ENCODE results near the gene HSPB2. TPM values are rescaled to one million over a fixed set of nuclear protein-coding genes. Genes with fewer than 3 reads are reported as not detected.

Gene HSPB2
- total RNA-seq, 1 donor from 2014 or later = not detected

DNA sequence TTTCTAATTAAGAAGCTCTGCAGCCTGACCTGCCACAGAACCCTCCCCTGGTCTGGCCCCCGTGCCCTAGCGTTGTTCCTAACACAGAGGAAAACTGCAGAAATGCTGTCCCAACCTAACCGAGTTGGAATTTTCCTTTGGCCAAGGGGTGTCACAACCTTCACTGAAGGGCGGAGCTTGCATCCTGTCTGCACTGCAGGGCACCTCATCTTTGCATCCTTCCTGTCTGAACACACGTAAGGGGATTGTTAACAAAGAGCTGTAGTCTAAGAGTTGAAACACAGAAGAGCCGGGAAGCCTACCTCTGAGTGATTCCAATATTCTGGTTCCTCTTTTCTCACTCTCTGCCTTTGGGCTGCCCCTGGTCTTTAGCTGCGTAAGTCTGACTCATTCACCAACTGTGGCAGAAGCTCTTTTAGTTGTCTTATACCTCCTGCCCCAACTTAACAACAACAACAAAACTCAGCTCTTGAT is 26.2 kb downstream of the HSPB2 start:
- peak overlapping the region; percentile 86 for H3K4me3 Mint-ChIP-seq (ENCODE audit: low read depth)
- H3K9me3 Mint-ChIP-seq (ENCODE audit: low read depth) = no peaks in the 10 kb centered on the region
- DNase-seq (ENCODE audit: low spot score, unreplicated experiment) = no peak
- H3K27ac Mint-ChIP-seq = peak overlapping the region; percentile 8
- TF ChIP-seq, protein P1, sequence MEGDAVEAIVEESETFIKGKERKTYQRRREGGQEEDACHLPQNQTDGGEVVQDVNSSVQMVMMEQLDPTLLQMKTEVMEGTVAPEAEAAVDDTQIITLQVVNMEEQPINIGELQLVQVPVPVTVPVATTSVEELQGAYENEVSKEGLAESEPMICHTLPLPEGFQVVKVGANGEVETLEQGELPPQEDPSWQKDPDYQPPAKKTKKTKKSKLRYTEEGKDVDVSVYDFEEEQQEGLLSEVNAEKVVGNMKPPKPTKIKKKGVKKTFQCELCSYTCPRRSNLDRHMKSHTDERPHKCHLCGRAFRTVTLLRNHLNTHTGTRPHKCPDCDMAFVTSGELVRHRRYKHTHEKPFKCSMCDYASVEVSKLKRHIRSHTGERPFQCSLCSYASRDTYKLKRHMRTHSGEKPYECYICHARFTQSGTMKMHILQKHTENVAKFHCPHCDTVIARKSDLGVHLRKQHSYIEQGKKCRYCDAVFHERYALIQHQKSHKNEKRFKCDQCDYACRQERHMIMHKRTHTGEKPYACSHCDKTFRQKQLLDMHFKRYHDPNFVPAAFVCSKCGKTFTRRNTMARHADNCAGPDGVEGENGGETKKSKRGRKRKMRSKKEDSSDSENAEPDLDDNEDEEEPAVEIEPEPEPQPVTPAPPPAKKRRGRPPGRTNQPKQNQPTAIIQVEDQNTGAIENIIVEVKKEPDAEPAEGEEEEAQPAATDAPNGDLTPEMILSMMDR (IDR thresholded peaks at IDR 0.05; ENCODE audit: unreplicated experiment) = no peak
- peaks cover 1% of the 10 kb centered on the region for H3K36me3 Mint-ChIP-seq (ENCODE audit: insufficient read depth)
- peaks cover 31% of the 10 kb centered on the region for H3K4me1 Mint-ChIP-seq (ENCODE audit: low read depth)
- no peaks in the 10 kb centered on the region for H3K27me3 Mint-ChIP-seq

DNA sequence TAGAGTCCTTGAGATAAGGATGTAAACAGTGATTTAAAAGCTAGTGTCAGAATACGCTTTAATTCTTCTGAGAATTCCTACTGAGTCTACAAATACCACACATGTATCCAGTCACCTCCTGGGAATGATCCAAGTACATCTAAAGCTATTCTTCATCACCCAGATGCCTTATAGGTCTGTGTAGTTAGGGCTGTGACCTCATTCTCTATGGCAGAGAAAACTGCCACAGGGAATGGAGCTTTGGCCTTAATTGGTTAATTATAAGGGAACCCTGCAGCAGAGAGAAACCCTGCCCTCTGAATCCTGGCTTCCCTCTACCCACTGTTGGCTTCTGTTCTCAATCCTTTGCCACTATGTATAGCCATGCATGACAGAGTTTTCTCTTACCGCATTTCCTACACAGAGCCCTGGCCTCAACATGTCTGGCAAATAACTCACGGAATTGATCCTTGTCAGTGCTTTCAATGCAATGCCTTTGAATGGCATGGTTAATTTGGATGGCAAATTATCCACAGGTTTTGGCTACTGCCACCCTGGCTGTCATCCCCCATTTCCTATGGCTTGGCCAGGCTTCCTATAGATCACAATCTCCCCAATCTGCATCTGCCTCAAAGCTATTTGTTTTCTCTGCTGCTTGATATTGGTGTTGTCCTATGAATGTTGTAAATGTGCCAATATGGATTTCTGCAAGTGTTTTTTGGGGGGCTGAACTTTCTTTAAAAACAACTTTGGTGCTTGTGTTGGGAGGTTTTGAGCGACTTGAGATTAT is 27.5 kb downstream of the HSPB2 start:
- Mint-ChIP-seq H3K36me3 (ENCODE audit: insufficient read depth) (peaks cover 1% of the 10 kb centered on the region), H3K4me1 (ENCODE audit: low read depth) (peaks cover 35% of the 10 kb centered on the region), H3K27me3 (no peaks in the 10 kb centered on the region), H3K27ac (no peak overlapping the region), H3K9me3 (ENCODE audit: low read depth) (no peaks in the 10 kb centered on the region), H3K4me3 (ENCODE audit: low read depth) (no peak overlapping the region)
- no peak for DNase-seq (ENCODE audit: low spot score, unreplicated experiment)
- TF ChIP-seq, protein P1 (IDR thresholded peaks at IDR 0.05; ENCODE audit: unreplicated experiment) = no peak

DNA sequence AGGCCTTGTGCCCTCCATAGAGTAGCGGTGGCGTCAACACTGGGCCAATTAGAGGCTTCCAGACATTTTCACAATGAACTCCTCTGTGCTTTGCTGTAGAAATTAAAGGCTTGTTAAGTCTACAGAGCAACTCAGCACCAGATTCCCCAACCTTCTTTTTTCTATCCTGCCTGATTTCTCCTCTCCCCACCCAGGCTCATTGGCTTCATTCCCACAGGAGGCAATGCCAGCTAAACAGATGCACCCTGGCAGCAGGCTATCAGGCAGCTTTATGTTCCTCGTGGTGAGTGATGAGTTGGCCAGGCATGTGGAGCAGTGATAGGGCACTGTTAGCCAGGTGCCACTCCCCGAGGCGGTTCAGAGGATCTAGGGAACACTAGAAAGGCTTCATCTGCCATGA is 29.4 kb downstream of the HSPB2 start:
- H3K27me3 Mint-ChIP-seq = no peaks in the 10 kb centered on the region
- TF ChIP-seq, protein P1 (IDR thresholded peaks at IDR 0.05; ENCODE audit: unreplicated experiment) = no peak
- peaks cover 1% of the 10 kb centered on the region for H3K36me3 Mint-ChIP-seq (ENCODE audit: insufficient read depth)
- DNase-seq (ENCODE audit: low spot score, unreplicated experiment) = no peak
- no peak overlapping the region for H3K4me3 Mint-ChIP-seq (ENCODE audit: low read depth)
- no peaks in the 10 kb centered on the region for H3K9me3 Mint-ChIP-seq (ENCODE audit: low read depth)
- H3K4me1 Mint-ChIP-seq (ENCODE audit: low read depth) = peaks cover 22% of the 10 kb centered on the region
- no peak overlapping the region for H3K27ac Mint-ChIP-seq

GRCh38 chr11:111942829-111943228 is 30.3 kb downstream of the HSPB2 start:
- peaks cover 21% of the 10 kb centered on the region for H3K4me1 Mint-ChIP-seq (ENCODE audit: low read depth)
- H3K4me3 Mint-ChIP-seq (ENCODE audit: low read depth) = no peak overlapping the region
- H3K36me3 Mint-ChIP-seq (ENCODE audit: insufficient read depth) = peaks cover 1% of the 10 kb centered on the region
- TF ChIP-seq, protein P1 (IDR thresholded peaks at IDR 0.05; ENCODE audit: unreplicated experiment) = no peak
- no peak for DNase-seq (ENCODE audit: low spot score, unreplicated experiment)
- no peak overlapping the region for H3K27ac Mint-ChIP-seq
- H3K27me3 Mint-ChIP-seq = no peaks in the 10 kb centered on the region
- no peaks in the 10 kb centered on the region for H3K9me3 Mint-ChIP-seq (ENCODE audit: low read depth)

- TF ChIP-seq, protein P1 (IDR thresholded peaks at IDR 0.05; ENCODE audit: unreplicated experiment) = no peak
- H3K36me3 Mint-ChIP-seq (ENCODE audit: insufficient read depth) = peaks cover 1% of the 10 kb centered on the region
- DNase-seq (ENCODE audit: low spot score, unreplicated experiment) = no peak
- H3K4me1 Mint-ChIP-seq (ENCODE audit: low read depth) = peaks cover 11% of the 10 kb centered on the region
- no peaks in the 10 kb centered on the region for H3K9me3 Mint-ChIP-seq (ENCODE audit: low read depth)
- peak overlapping the region; percentile 91 for H3K27ac Mint-ChIP-seq
- no peaks in the 10 kb centered on the region for H3K27me3 Mint-ChIP-seq
- H3K4me3 Mint-ChIP-seq (ENCODE audit: low read depth) = no peak overlapping the region
Measured at GRCh38 chr11:111944139-111944538, 31.6 kb downstream of the HSPB2 start.
